Hematopoietic multipotent progenitor cell treated with erythropoietin and hydrocortisone succinate and interleukin-3 and kit ligand, for 6 days (in vitro differentiated cells): Measurements from ENCODE around the gene CHFR.
"Not testable (repeated sequence)": the region's sequence is repeated elsewhere in the genome, so short reads cannot be mapped to it uniquely, and the experiment has no call there.

Experiments
- DNase-seq: peaks from one replicate; pipeline ENCODE4 v3.0.0-alpha.2; 2015

Gene CHFR

DNA sequence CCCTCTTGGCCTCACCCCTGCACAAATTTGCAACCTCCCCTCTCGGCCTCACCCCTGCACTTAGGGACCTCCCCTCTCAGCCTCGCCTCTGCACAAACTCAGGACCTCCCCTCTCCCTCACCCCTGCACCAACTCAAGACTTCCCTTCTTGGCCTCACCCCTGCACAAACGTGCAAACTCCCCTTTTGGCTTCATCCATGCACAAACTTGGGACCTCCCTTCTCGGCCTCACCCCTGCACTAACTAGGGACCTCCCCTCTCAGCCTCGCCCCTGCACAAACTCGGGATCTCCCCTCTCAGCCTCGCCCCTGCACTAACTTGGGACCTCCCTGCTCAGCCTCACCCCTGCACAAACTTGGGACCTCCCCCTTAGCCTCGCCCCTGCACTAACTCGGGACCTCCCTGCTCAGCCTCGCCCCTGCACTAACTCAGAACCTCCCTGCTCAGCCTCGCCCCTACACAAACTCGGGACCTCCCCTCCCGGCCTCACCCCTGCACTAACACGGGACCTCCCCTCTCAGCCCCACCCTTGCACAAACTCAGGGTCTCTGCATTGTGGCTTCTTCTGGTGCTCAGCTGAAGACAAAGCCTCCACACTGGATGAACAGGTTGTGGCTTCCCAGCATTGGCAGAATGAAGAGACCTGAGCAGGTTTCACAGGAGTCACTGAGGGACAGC is 47.7 kb downstream of the CHFR start:
- DNase-seq = no peak

DNA sequence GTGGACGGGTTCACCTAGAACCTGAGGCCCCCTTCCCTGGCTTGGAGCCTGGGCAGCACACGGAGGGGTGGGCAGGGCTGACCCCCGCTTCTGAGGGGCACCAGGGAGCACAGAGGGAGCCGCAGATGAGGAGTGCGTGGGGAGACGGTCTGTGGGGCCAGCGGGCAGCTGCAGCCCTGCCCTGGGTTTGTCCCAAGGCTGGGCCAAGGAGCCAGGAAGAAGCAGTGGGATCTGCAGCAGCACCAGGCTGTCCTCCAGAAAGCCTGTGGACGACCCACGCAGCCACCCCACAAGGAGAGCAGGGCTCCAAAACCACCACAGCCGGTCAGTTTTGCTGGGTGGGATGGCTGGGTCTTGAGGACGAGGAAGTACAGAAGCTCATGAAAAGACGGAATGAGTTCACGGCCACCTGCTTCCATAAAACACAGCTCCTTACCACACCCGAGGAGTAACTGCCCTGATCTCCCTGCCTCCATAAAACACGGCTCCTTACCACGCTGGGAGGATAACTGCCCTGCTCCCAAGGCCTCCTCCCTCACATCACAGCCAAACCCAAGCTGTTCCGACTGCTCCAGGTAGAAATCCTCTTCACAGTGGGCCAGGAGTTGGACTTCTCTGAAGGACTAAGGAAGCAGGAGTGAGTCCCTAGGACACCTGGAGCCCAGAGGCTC is 48.9 kb downstream of the CHFR start:
- DNase-seq = no peak

- no peak for DNase-seq
Measured at GRCh38 chr12:132837693-132838409, 49.6 kb downstream of the CHFR start.

DNA sequence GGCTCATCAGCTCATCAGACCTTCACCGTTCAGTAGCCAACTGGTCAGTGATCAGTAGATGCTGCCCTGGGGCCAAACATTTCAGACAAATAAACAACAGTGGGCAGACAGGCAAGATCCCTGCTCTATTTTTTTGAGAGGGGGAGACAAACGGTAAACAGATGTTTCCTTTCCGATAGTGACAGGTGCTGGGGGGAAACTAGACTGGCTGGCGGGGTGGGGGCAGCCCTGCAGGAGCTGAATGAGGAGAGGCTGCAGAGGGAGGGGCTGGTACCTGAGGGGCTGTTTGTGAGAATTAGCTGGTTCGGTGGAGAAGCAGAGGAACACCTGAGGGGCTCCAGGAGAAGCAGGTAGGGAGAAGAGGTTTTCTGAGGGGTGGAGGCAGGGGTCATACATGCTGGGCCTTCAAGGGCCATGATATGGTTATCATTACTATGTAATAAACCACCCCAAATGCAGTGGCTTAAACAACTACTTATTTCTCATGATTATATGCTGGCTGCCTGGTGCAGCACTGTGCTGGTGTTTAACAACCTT is 50.5 kb downstream of the CHFR start:
- DNase-seq = no peak

DNA sequence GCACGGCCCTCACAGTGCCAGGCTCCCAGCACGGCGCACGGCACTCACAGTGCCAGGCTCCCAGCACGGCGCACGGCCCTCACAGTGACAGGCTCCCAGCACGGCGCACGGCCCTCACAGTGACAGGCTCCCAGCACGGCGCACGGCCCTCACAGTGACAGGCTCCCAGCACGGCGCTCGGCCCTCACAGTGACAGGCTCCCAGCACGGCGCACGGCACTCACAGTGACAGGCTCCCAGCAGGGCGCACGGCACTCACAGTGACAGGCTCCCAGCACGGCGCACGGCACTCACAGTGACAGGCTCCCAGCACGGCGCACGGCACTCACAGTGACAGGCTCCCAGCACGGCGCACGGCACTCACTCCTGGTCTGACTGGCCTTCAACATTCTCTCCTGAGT is 51.2 kb downstream of the CHFR start:
- DNase-seq = not testable (repeated sequence)

DNA sequence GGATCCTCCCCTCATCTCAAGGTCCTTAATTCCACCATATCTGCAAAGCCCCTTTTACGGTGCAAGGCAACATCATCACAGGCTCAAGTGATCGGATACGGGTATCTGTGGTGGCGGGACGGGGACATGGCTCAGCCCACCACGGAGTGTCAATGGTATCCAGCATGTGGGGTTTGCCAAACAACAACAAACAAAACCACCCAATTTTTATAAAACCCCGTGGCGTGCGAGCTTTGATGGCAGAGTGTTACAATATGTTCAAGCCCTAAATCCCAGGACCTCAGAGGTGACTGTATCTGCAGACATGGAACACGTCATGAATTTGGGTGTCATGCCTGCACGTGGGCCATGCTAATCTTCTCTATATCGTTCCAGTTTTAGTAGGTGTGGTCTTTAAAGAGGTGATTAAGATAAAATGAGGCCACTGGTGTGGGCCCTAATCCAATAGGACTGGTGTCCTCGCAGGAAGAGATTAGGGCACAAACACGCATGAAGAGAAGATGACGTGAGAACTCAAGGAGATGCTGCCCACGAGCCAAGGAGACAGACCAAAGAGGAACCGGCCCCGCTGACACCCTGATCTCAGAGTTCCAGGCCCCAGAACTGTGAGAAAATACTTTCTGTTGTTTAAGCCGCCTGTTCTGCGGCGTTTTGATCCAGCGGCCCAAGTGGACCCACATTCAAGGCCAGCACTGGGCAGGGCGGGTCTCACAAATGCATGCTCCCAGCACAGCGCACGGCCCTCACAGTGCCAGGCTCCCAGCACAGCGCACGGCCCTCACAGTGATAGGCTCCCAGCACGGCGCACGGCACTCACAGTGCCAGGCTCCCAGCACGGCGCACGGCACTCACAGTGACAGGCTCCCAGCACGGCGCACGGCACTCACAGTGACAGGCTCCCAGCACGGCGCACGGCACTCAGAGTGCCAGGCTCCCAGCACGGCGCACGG is 52.1 kb downstream of the CHFR start:
- peak; percentile 52 for DNase-seq

- no peak for DNase-seq
Measured at GRCh38 chr12:132834181-132834711, 53.2 kb downstream of the CHFR start.

DNA sequence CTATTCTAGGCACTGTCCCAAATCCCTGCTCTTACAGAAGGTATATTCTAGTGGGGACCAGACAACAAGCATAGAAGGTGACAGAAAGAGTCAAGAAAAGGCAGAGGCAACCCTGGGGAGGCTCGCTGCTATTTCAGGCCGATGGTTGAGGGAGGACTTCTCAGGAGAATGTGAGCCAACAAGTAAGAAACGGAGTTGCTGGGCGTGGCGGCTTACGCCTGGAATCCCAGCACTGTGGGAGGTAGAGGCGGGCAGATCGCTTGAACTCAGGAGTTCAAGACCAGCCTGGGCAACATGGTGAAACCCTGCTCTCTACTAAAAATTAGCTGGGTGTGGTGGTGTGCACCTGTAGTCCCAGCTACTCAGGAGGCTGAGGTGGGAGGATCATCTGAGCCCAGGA is 54.1 kb downstream of the CHFR start:
- DNase-seq = no peak

DNA sequence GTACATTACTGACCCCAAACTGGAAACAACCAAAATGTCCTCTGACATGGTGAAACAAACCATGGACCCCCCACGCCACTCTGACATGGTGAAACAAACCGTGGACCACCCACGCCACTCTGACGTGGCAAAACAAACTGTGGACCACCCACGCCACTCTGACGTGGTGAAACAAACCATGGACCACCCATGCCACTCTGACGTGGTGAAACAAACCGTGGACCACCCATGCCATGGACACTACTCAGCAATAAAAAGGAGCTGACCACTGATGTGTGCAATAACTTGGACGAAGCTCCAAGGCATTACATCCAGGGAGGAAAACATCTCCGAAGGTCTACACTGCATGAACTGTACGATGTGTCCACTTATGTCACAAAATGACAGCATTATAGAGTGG is 55.6 kb downstream of the CHFR start:
- no peak for DNase-seq

- peak; percentile 96 for DNase-seq
Measured at GRCh38 chr12:132828706-132829534, 58.5 kb downstream of the CHFR start, which contains the start of gene GOLGA3. Gene GOLGA3 (minus strand): TSS chr12:132828869. CDS start chr12:132822128, 6,741 bp downstream.

GRCh38 chr12:132827763-132828703 is 59.4 kb downstream of the CHFR start:
- peak; percentile 67 for DNase-seq

- DNase-seq = no peak
Measured at GRCh38 chr12:132825861-132826260, 61.5 kb downstream of the CHFR start.

DNA sequence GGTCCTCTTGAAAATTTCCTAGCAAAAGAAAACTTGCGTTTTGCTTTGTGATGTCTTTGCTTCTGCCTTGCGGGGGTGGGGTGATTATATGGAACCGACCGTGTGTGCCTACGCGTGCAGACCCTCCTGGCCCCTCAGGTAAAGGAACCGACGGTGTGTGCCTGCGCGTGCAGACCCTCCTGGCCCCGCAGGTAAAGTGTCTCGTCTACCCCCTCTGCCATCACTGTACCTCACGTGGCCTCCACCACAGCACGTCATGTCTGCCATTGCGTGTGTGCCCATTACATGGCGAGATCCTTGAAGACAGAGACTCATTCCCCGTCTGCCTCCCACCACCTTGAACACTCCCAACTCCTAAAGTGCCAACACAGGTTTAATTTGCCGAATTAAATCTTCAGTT is 62.3 kb downstream of the CHFR start:
- no peak for DNase-seq

GRCh38 chr12:132824053-132824452 is 63.4 kb downstream of the CHFR start:
- no peak for DNase-seq

DNA sequence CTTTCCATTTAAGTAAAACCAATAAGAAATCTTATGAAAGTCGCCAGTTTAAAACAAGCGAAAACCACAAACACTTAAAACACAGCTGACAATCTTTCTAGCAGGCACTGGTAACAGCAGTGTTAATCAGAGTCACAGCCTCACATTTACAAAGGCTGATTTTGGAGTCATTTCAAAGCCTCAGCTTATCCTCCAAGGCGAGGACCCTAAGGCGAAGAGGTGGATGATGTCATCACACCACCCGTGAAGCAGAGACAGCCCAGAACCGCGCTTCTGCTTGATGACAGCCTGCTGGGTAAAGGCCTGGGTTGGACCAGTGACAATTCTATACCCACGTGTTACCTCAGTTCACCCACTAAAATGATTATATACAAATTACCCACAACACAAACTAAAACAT is 68.8 kb downstream of the CHFR start:
- DNase-seq = no peak

DNA sequence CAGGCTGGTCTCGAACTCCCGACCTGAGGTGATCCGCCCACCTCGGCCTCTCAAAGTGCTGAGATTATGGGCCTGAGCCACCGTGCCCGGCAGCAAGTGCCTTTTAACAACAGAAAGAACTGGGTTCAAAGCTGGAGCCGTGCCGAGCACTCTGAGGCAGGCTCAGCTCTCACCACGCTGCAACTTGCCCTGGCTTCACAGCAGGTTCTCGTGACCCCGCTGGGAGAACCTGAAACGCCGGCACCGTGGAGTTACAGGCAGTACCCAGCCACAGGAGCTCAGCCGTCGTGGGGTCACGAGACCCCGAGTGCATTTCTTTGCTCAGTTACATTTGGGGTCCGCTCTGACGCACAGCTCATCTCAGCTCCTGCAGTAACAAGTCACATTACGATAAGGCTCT is 73.2 kb downstream of the CHFR start:
- no peak for DNase-seq

DNA sequence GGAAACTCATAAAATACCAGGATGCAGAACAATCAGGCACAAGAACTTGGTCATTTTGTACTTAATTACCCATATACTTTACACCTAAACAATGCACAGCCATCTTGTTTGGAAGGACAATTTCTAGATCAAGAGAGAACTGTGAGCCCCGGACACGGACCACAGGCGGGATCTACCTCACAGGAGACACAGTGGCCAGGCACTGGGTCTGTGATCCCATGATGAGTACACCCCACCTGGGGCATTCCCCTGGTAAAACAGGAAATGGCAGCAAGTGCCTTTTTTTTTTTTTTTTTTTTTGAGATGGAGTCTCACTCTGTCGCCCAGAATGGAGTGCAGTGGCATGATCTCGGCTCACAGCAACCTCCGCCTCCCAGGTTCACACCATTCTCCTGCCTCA is 74.0 kb downstream of the CHFR start:
- no peak for DNase-seq

- DNase-seq = peak; percentile 80
Measured at GRCh38 chr12:132812631-132813305, 74.6 kb downstream of the CHFR start.

DNA sequence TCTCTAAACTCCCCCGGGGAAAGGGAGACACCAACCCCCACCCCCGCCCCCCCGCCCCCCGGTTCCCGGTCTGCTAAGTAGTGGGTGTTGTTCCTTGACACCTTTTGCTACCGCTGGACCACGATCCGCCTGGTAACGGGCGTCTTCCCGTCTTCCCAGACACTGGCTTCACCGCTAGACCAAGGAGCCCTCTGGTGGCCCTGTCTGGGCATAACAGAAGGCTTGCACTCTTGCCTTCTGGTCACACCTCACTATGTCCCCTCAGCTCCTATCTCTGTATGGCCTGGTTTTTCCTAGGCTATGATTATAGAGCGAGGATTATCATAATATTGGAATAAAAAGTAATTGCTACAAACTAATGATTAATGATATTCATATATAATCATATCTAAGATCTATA is 78.0 kb downstream of the CHFR start:
- peak; percentile 53 for DNase-seq
